Ectodermal cell (in vitro differentiated cells): ENCODE measurements around the gene C10orf95.
"Not testable (repeated sequence)": the region's sequence is repeated elsewhere in the genome, so short reads cannot be mapped to it uniquely, and the experiment has no call there.

Source experiments
- H3K27ac ChIP-seq: 2 replicates; pipeline ENCODE4 v1.7.0; 2013; ENCODE audit warnings: mild to moderate bottlenecking, low read depth, low read length; ENCODE audit not compliant: insufficient read depth, poor library complexity, severe bottlenecking
- H3K27me3 ChIP-seq: 2 replicates; pipeline ENCODE4 v1.7.0; 2013; ENCODE audit warnings: mild to moderate bottlenecking, low read length; ENCODE audit not compliant: insufficient read depth, control insufficient read depth, poor library complexity, severe bottlenecking
- H3K36me3 ChIP-seq: one replicate; pipeline ENCODE4 v1.7.0; 2013; ENCODE audit warnings: low read length; ENCODE audit not compliant: control insufficient read depth, insufficient read depth
- H3K4me1 ChIP-seq: one replicate; pipeline ENCODE4 v1.7.0; 2013; ENCODE audit warnings: low read length; ENCODE audit not compliant: control insufficient read depth, insufficient read depth
- H3K4me3 ChIP-seq: 2 replicates; pipeline ENCODE4 v1.7.0; 2013; ENCODE audit warnings: low read depth, low read length, control low read depth; ENCODE audit not compliant: insufficient read depth
- H3K9me3 ChIP-seq: 2 replicates; pipeline ENCODE4 v1.7.0; 2013; ENCODE audit warnings: mild to moderate bottlenecking, low read length, moderate library complexity; ENCODE audit not compliant: control insufficient read depth
- WGBS, 2 experiments: methylation state at CpG; one replicate each; pipeline ENCODE4 v1.1.7; 2013; ENCODE audit warnings: missing lambda C conversion rate in 2 of 2; 5-methylcytosine and 5-hydroxymethylcytosine counted together

The C10orf95 gene

GRCh38 chr10:102454662-102455487, 3.5 kb upstream of the C10orf95 start:
- 64 to 66% methylated on average over 13 of the region's 13 CpGs for WGBS, 2 experiments
- H3K4me3 ChIP-seq, H3K9me3 ChIP-seq, H3K27ac ChIP-seq, H3K36me3 ChIP-seq: not testable (repeated sequence)
- H3K27me3 ChIP-seq: peaks cover 10% of the 10 kb centered on the region
- peaks cover 15% of the 10 kb centered on the region for H3K4me1 ChIP-seq

GRCh38 chr10:102453502-102453901, 2.2 kb upstream of the C10orf95 start:
- H3K27ac ChIP-seq: no peak overlapping the region
- whole genome bisulfite sequencing, 2 experiments: 83 to 86% methylated on average over 5 of the region's 5 CpGs
- H3K27me3 ChIP-seq: peaks cover 10% of the 10 kb centered on the region
- no peaks in the 10 kb centered on the region for H3K36me3 ChIP-seq
- H3K4me3 ChIP-seq: no peak overlapping the region
- H3K4me1 ChIP-seq: peaks cover 15% of the 10 kb centered on the region
- H3K9me3 ChIP-seq: no peaks in the 10 kb centered on the region

GRCh38 chr10:102452672-102453340, 1.5 kb upstream of the C10orf95 start:
- 78 to 85% methylated on average over 3 of the region's 3 CpGs for WGBS, 2 experiments
- Histone ChIP-seq H3K9me3 (no peaks in the 10 kb centered on the region), H3K36me3 (no peaks in the 10 kb centered on the region), H3K27ac (no peak overlapping the region), H3K4me1 (peaks cover 15% of the 10 kb centered on the region), H3K4me3 (no peak overlapping the region), H3K27me3 (peaks cover 10% of the 10 kb centered on the region)

- no peak overlapping the region for H3K27ac ChIP-seq
- H3K9me3 ChIP-seq: no peaks in the 10 kb centered on the region
- no peaks in the 10 kb centered on the region for H3K36me3 ChIP-seq
- peak overlapping the region; percentile 61 for H3K4me3 ChIP-seq
- H3K27me3 ChIP-seq: peaks cover 10% of the 10 kb centered on the region
- H3K4me1 ChIP-seq: peaks cover 15% of the 10 kb centered on the region
- 0 to 1% methylated on average over 104 of the region's 104 CpGs for whole genome bisulfite sequencing, 2 experiments
These were observed 804 bp downstream of the C10orf95 start for GRCh38 chr10:102450374-102451104.

- 0% methylated on average over 11 of the region's 11 CpGs for WGBS, 2 experiments
- Histone ChIP-seq H3K4me3 (peak overlapping the region; percentile 61), H3K27me3 (peaks cover 10% of the 10 kb centered on the region), H3K36me3 (no peaks in the 10 kb centered on the region), H3K9me3 (no peaks in the 10 kb centered on the region), H3K4me1 (peaks cover 15% of the 10 kb centered on the region), H3K27ac (no peak overlapping the region)
These were observed 1.3 kb downstream of the C10orf95 start for GRCh38 chr10:102450124-102450373.

GRCh38 chr10:102449321-102450123, 1.8 kb downstream of the C10orf95 start:
- Histone ChIP-seq H3K4me3 (peak overlapping the region; percentile 61), H3K27me3 (peaks cover 10% of the 10 kb centered on the region), H3K4me1 (peaks cover 15% of the 10 kb centered on the region), H3K9me3 (no peaks in the 10 kb centered on the region), H3K36me3 (no peaks in the 10 kb centered on the region), H3K27ac (no peak overlapping the region)
- 11% methylated on average over 30 of the region's 30 CpGs for WGBS, 2 experiments

- Histone ChIP-seq H3K9me3 (no peaks in the 10 kb centered on the region), H3K27me3 (no peaks in the 10 kb centered on the region), H3K4me1 (no peaks in the 10 kb centered on the region), H3K36me3 (no peaks in the 10 kb centered on the region), H3K4me3 (no peak overlapping the region), H3K27ac (no peak overlapping the region)
- WGBS, 2 experiments: 88 to 90% methylated on average over 2 of the region's 2 CpGs
These were observed 6.5 kb downstream of the C10orf95 start for GRCh38 chr10:102444851-102445250.

- no peaks in the 10 kb centered on the region for H3K9me3 ChIP-seq
- no peak overlapping the region for H3K27ac ChIP-seq
- peaks cover 6% of the 10 kb centered on the region for H3K4me1 ChIP-seq
- WGBS, 2 experiments: 80 to 88% methylated on average over 1 of the region's 1 CpG
- H3K4me3 ChIP-seq: no peak overlapping the region
- H3K36me3 ChIP-seq: no peaks in the 10 kb centered on the region
- H3K27me3 ChIP-seq: peaks cover 33% of the 10 kb centered on the region
These were observed 13.0 kb downstream of the C10orf95 start for GRCh38 chr10:102438374-102438773.

GRCh38 chr10:102437515-102437914, 13.8 kb downstream of the C10orf95 start:
- peaks cover 40% of the 10 kb centered on the region for H3K27me3 ChIP-seq
- WGBS, 2 experiments: 94 to 96% methylated on average over 3 of the region's 3 CpGs
- H3K36me3 ChIP-seq: no peaks in the 10 kb centered on the region
- no peak overlapping the region for H3K27ac ChIP-seq
- H3K4me1 ChIP-seq: peaks cover 6% of the 10 kb centered on the region
- no peaks in the 10 kb centered on the region for H3K9me3 ChIP-seq
- H3K4me3 ChIP-seq: no peak overlapping the region
